PC-9 (cell line): ENCODE results near the gene ATP10B. TPM values are rescaled to one million over a fixed set of nuclear protein-coding genes. Genes with fewer than 3 reads are reported as not detected.

Experiments
- BruUV-seq: library from RNA; stranded (reverse); fragments of 400-500 nt; replicated peaks from 2 replicates; lab custom pipeline; 2021; lab: Mats Ljungman, UMichigan
- CTCF ChIA-PET: fragments of 300-600 bp; sonication (Branson Sonifier 250); formaldehyde crosslinking; loops from one replicate; lab custom pipeline; 2022; ENCODE audit warnings: antibody characterized with exemption; lab: Charles Lee
- POLR2A ChIA-PET: fragments of 300-600 bp; sonication (Branson Sonifier 250); formaldehyde crosslinking; loops from one replicate; lab custom pipeline; 2022; ENCODE audit warnings: antibody characterized with exemption; ENCODE audit not compliant: unreplicated experiment; lab: Charles Lee
- DNase-seq, 2 experiments: peaks; one replicate each; pipeline versions ENCODE4 v3.0.0 to v3.0.0-alpha.2; 2015 to 2022; ENCODE audit warnings: mixed read lengths in 1 of 2
- H2AFZ ChIP-seq: fragments of 200-600 bp; sonication (generic); 2 replicates; pipeline ENCODE4 v1.8.1; 2017; ENCODE audit warnings: antibody characterized with exemption
- H3F3A ChIP-seq: fragments of 200-600 bp; sonication (generic); 2 replicates; pipeline ENCODE4 v1.8.1; 2017; ENCODE audit warnings: antibody characterized with exemption, mild to moderate bottlenecking, low read depth; ENCODE audit not compliant: insufficient read depth
- H3K27ac ChIP-seq: fragments of 200-600 bp; sonication (generic); 2 replicates; pipeline ENCODE4 v1.6.1; 2016; ENCODE audit warnings: mixed run types
- H3K27me3 ChIP-seq: fragments of 200-600 bp; sonication (generic); 2 replicates; pipeline ENCODE4 v1.6.1; 2016; ENCODE audit warnings: low read depth, mixed run types; ENCODE audit not compliant: insufficient read depth
- H3K36me3 ChIP-seq: fragments of 200-600 bp; sonication (generic); 2 replicates; pipeline ENCODE4 v1.6.1; 2016; ENCODE audit warnings: low read depth, mixed run types
- H3K4me1 ChIP-seq: fragments of 200-600 bp; sonication (generic); replicated peaks from 2 replicates; pipeline ENCODE4 v1.6.1; 2016; ENCODE audit warnings: mixed run types; ENCODE audit not compliant: insufficient read depth
- H3K4me2 ChIP-seq: fragments of 200-600 bp; sonication (generic); 2 replicates; pipeline ENCODE4 v1.6.1; 2017; ENCODE audit warnings: mixed run types
- H3K4me3 ChIP-seq: fragments of 200-600 bp; sonication (generic); 2 replicates; pipeline ENCODE4 v1.6.1; 2016; ENCODE audit warnings: mixed run types
- H3K79me2 ChIP-seq: fragments of 200-600 bp; sonication (generic); 2 replicates; pipeline ENCODE4 v1.6.1; 2017; ENCODE audit warnings: low read depth, mixed run types
- H3K9me2 ChIP-seq: fragments of 200-600 bp; sonication (generic); 2 replicates; pipeline ENCODE4 v1.8.1; 2017; ENCODE audit warnings: mild to moderate bottlenecking; ENCODE audit not compliant: insufficient read depth
- H3K9me3 ChIP-seq: fragments of 200-600 bp; sonication (generic); 2 replicates; pipeline ENCODE4 v1.8.1; 2016; ENCODE audit warnings: low read depth; ENCODE audit not compliant: insufficient read depth
- H4K20me1 ChIP-seq: fragments of 200-600 bp; sonication (generic); 2 replicates; pipeline ENCODE4 v1.8.1; 2017; ENCODE audit not compliant: insufficient read depth
- CTCF ChIP-seq: fragments of 200-600 bp; sonication (generic); conservative IDR thresholded peaks from 2 replicates; pipeline ENCODE4 v1.6.1; 2017; ENCODE audit warnings: mixed run types, antibody characterized with exemption, mild to moderate bottlenecking, moderate library complexity
- EZH2 ChIP-seq: fragments of 200-600 bp; sonication (generic); IDR thresholded peaks from 2 replicates; pipeline ENCODE4 v1.8.0; 2017; ENCODE audit warnings: antibody characterized with exemption, low read depth
- intact Hi-C: fragments of 100-400 bp; cut with micrococcal nuclease; formaldehyde crosslinking; loops from one replicate; pipeline ENCODE4 v1.10.0; 2022; ENCODE audit not compliant: unreplicated experiment
- total RNA-seq: library from RNA; stranded (reverse); gene quantifications from 2 replicates; pipeline ENCODE4 v1.2.3, GENCODE V29; 2021

Gene ATP10B
- total RNA-seq, 1 experiment from 2014 or later = not detected

- H3K27me3 ChIP-seq = no peaks in the 10 kb centered on the region
- no peak for DNase-seq
- no peaks in the 10 kb centered on the region for H4K20me1 ChIP-seq
- no peak overlapping the region for H2AFZ ChIP-seq
- TF ChIP-seq CTCF (no peak), EZH2 (no peak)
- no peaks in the 10 kb centered on the region for H3K79me2 ChIP-seq
- no peaks in the 10 kb centered on the region for H3K4me1 ChIP-seq
- CTCF ChIA-PET = no interaction called here
- H3K36me3 ChIP-seq = no peaks in the 10 kb centered on the region
- no peak overlapping the region for H3K27ac ChIP-seq
- no peak overlapping the region for H3K4me2 ChIP-seq
- no peaks in the 10 kb centered on the region for H3K9me2 ChIP-seq
- no peak overlapping the region for H3K4me3 ChIP-seq
- no peaks in the 10 kb centered on the region for H3K9me3 ChIP-seq
- H3F3A ChIP-seq = no peaks in the 10 kb centered on the region
- intact Hi-C loops = no loop called here
- POLR2A ChIA-PET = no interaction called here
- no TSS peak for BruUV-seq
Measured at GRCh38 chr5:160843240-160843639, 8.8 kb downstream of the ATP10B start.

- Histone ChIP-seq H3K79me2 (no peaks in the 10 kb centered on the region), H3K27me3 (no peaks in the 10 kb centered on the region), H3K4me2 (no peak overlapping the region), H3K27ac (no peak overlapping the region), H3K9me2 (no peaks in the 10 kb centered on the region), H4K20me1 (no peaks in the 10 kb centered on the region), H3K9me3 (no peaks in the 10 kb centered on the region), H3K4me3 (no peak overlapping the region), H3K4me1 (no peaks in the 10 kb centered on the region), H2AFZ (no peak overlapping the region), H3F3A (no peaks in the 10 kb centered on the region), H3K36me3 (no peaks in the 10 kb centered on the region)
- TF ChIP-seq EZH2 (no peak), CTCF (no peak)
- no TSS peak for BruUV-seq
- ChIA-PET POLR2A (no interaction called here), CTCF (no interaction called here)
- intact Hi-C loops = no loop called here
- no peak for DNase-seq
Measured at GRCh38 chr5:160837749-160838593, 14.0 kb downstream of the ATP10B start.

- Histone ChIP-seq H3K4me1 (no peaks in the 10 kb centered on the region), H3F3A (no peaks in the 10 kb centered on the region), H3K4me2 (no peak overlapping the region), H2AFZ (no peak overlapping the region), H3K27ac (no peak overlapping the region), H3K79me2 (no peaks in the 10 kb centered on the region), H3K36me3 (no peaks in the 10 kb centered on the region), H3K27me3 (no peaks in the 10 kb centered on the region), H3K9me2 (no peaks in the 10 kb centered on the region), H4K20me1 (no peaks in the 10 kb centered on the region), H3K9me3 (no peaks in the 10 kb centered on the region), H3K4me3 (no peak overlapping the region)
- ChIA-PET CTCF (no interaction called here), POLR2A (no interaction called here)
- intact Hi-C loops = no loop called here
- TF ChIP-seq CTCF = no peak
- TF ChIP-seq EZH2 = no peak
- BruUV-seq = no TSS peak
- DNase-seq = no peak
Measured at GRCh38 chr5:160837211-160837610, 14.8 kb downstream of the ATP10B start.
